PC-9 (cell line): Measurements from ENCODE around the gene MCM5.

Experiments used
- CTCF ChIP-seq: fragments of 200-600 bp; sonication (generic); conservative IDR thresholded peaks from 2 replicates; pipeline ENCODE4 v1.6.1; 2017; ENCODE audit warnings: mixed run types, antibody characterized with exemption, mild to moderate bottlenecking, moderate library complexity
- EZH2 ChIP-seq: fragments of 200-600 bp; sonication (generic); IDR thresholded peaks from 2 replicates; pipeline ENCODE4 v1.8.0; 2017; ENCODE audit warnings: antibody characterized with exemption, low read depth

- TF ChIP-seq CTCF (no peak), EZH2 (no peak)
Observed at GRCh38 chr22:35465109-35465701, 65.3 kb downstream of the MCM5 start.
